ENCODE results near the gene SF3A1. TPM values are rescaled to one million over a fixed set of nuclear protein-coding genes. Genes with fewer than 3 reads are reported as not detected.

Gene SF3A1
- total and polyA plus RNA-seq, 9 of the 15 experiments (the other 6 are each of a cell fraction or from before 2014, with no cell fraction given) = 6.7 to 228 (median 13.0) TPM

DNA sequence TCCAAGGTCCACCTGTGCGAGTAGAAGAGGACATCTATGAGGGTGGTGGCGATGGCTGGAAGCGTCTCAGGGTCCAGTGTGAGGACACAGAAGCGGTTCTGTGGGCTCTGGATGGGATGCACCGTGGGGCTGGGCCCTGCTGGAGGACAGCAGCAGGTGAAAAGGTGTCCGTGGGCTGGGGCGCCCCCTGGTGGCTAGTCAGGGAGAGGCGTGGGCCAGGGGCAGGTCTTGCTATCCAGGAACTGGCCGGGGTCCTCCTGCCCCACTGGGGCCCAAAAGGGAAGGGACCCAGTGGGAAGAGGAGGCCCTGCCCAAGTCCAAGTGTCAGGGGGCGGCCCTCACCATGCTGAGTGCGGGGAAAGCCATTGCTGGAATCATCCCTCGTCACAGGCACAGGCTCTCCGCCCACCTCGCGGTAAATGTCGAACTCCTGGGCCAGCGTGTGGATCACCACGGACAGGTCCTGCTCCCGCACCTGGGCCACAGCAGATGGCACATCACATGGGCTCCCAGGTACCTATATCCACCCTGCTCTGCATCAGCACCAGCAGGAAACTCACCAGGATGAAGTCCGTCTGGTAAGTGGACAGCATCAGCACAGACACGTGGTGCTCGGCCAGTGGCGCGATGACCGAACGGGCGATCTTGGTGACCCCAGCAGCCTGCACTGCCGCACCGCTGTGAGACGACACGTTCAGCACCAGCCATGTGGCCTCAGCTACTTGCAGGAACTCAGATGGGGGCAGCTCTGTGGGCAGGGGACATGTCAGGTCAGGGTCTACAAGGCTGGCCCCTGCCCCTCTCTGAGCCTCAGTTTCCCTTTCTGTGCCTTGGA lies 69.7 kb downstream of the SF3A1 start (continued):
- TF ChIP-seq, protein P1, sequence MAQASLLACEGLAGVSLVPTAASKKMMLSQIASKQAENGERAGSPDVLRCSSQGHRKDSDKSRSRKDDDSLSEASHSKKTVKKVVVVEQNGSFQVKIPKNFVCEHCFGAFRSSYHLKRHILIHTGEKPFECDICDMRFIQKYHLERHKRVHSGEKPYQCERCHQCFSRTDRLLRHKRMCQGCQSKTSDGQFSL (CRISPR knock-in tag; IDR thresholded peaks at IDR 0.05) = no peak
- TF ChIP-seq, protein P1 (tag; IDR thresholded peaks at IDR 0.05) = no peak
- TF ChIP-seq ILF3 (IDR thresholded peaks at IDR 0.05; ENCODE audit: borderline replicate concordance) (no peak), SREBF2 (CRISPR knock-in tag; IDR thresholded peaks at IDR 0.05) (no peak), NFIC (IDR thresholded peaks at IDR 0.05) (no peak), TAF1 (IDR thresholded peaks at IDR 0.05; ENCODE audit: control insufficient read depth, extremely low read depth, insufficient read depth, low read length, severe bottlenecking) (no peak), POLR2A (conservative IDR thresholded peaks at IDR 0.05) (no peak)
- TF ChIP-seq, protein P2, sequence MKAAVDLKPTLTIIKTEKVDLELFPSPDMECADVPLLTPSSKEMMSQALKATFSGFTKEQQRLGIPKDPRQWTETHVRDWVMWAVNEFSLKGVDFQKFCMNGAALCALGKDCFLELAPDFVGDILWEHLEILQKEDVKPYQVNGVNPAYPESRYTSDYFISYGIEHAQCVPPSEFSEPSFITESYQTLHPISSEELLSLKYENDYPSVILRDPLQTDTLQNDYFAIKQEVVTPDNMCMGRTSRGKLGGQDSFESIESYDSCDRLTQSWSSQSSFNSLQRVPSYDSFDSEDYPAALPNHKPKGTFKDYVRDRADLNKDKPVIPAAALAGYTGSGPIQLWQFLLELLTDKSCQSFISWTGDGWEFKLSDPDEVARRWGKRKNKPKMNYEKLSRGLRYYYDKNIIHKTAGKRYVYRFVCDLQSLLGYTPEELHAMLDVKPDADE (conservative IDR thresholded peaks at IDR 0.05; ENCODE audit: control insufficient read depth, low read depth, low read length) = no peak; the same call in 1 of the 2 replicates
- TF ChIP-seq, protein P3, sequence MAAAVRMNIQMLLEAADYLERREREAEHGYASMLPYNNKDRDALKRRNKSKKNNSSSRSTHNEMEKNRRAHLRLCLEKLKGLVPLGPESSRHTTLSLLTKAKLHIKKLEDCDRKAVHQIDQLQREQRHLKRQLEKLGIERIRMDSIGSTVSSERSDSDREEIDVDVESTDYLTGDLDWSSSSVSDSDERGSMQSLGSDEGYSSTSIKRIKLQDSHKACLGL (CRISPR knock-in tag; IDR thresholded peaks at IDR 0.05; ENCODE audit: borderline replicate concordance, poor library complexity, severe bottlenecking) = no peak
- TF ChIP-seq, protein P4, sequence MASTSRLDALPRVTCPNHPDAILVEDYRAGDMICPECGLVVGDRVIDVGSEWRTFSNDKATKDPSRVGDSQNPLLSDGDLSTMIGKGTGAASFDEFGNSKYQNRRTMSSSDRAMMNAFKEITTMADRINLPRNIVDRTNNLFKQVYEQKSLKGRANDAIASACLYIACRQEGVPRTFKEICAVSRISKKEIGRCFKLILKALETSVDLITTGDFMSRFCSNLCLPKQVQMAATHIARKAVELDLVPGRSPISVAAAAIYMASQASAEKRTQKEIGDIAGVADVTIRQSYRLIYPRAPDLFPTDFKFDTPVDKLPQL (IDR thresholded peaks at IDR 0.05; ENCODE audit: extremely low read depth, insufficient read length) = no peak
- TF ChIP-seq, protein P5, sequence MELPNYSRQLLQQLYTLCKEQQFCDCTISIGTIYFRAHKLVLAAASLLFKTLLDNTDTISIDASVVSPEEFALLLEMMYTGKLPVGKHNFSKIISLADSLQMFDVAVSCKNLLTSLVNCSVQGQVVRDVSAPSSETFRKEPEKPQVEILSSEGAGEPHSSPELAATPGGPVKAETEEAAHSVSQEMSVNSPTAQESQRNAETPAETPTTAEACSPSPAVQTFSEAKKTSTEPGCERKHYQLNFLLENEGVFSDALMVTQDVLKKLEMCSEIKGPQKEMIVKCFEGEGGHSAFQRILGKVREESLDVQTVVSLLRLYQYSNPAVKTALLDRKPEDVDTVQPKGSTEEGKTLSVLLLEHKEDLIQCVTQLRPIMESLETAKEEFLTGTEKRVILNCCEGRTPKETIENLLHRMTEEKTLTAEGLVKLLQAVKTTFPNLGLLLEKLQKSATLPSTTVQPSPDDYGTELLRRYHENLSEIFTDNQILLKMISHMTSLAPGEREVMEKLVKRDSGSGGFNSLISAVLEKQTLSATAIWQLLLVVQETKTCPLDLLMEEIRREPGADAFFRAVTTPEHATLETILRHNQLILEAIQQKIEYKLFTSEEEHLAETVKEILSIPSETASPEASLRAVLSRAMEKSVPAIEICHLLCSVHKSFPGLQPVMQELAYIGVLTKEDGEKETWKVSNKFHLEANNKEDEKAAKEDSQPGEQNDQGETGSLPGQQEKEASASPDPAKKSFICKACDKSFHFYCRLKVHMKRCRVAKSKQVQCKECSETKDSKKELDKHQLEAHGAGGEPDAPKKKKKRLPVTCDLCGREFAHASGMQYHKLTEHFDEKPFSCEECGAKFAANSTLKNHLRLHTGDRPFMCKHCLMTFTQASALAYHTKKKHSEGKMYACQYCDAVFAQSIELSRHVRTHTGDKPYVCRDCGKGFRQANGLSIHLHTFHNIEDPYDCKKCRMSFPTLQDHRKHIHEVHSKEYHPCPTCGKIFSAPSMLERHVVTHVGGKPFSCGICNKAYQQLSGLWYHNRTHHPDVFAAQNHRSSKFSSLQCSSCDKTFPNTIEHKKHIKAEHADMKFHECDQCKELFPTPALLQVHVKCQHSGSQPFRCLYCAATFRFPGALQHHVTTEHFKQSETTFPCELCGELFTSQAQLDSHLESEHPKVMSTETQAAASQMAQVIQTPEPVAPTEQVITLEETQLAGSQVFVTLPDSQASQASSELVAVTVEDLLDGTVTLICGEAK (IDR thresholded peaks at IDR 0.05) = no peak
- TF ChIP-seq, protein P5 (CRISPR knock-in tag; IDR thresholded peaks at IDR 0.05) = no peak

Data from K562 (cell line).